GM19468 (cell line): ENCODE data around the gene INSR.
"Not testable (repeated sequence)": the region's sequence is repeated elsewhere in the genome, so short reads cannot be mapped to it uniquely, and the experiment has no call there.

Source experiments
- ATAC-seq: cut with Tn5 transposase; IDR thresholded peaks from one replicate; pipeline ENCODE4 v1.9.1; 2021; ENCODE audit warnings: mild to moderate bottlenecking, moderate library complexity, moderate number of reproducible peaks; ENCODE audit not compliant: unreplicated experiment; ENCODE audit errors: extremely low read depth

The INSR gene

GRCh38 chr19:7258840-7259395, 35.3 kb downstream of the INSR start:
- ATAC-seq = no peak

GRCh38 chr19:7258041-7258839, 36.0 kb downstream of the INSR start:
- ATAC-seq = no peak

GRCh38 chr19:7257148-7258040, 36.8 kb downstream of the INSR start:
- ATAC-seq = no peak

DNA sequence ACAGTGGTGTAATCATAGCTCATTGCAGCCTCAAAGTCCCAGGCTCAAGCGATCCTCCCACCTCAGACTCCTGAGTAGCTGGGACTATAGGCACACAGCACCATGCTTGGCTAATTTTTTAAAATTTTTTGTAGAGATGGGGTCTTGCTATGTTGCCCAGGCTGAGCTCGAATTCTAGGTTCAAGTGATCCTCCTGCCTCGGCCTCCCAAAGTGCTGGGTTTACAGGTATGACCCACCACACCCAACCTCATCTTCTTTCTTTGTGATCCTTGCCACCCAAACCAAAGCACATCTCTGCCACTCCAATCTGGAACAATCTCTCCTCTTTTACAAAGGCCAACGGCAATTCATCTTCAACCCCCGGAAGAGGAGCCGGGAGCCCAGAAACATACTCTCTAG, 38.6 kb downstream of the INSR start:
- no peak for ATAC-seq

GRCh38 chr19:7255119-7255518, 39.1 kb downstream of the INSR start:
- no peak for ATAC-seq

- ATAC-seq = no peak
Measured at GRCh38 chr19:7254590-7254989, 39.6 kb downstream of the INSR start.

- no peak for ATAC-seq
Measured at GRCh38 chr19:7252364-7252763, 41.9 kb downstream of the INSR start.

- ATAC-seq = no peak
Measured at GRCh38 chr19:7251494-7251893, 42.7 kb downstream of the INSR start.

GRCh38 chr19:7250951-7251350, 43.3 kb downstream of the INSR start:
- ATAC-seq = no peak

GRCh38 chr19:7250057-7250596, 44.1 kb downstream of the INSR start:
- no peak for ATAC-seq

DNA sequence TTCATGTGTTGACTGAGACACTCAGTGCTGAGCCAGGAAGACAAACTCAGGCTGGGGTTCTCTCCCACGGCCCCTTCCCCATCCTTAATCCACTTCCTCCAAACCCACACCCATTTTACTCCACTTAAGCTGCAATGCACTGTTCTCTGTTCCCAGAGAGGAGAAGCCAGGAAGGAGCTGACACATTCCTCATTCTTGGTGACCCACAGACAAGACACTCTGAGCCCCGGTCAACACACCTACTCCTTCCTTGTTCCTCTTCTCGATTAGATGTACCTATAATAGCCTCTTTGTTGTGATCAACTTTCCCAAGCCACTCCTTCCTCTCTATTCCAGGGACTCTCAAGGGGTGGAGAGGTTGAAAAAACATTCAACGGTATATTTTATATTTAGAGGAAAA, 47.1 kb downstream of the INSR start:
- ATAC-seq = no peak

DNA sequence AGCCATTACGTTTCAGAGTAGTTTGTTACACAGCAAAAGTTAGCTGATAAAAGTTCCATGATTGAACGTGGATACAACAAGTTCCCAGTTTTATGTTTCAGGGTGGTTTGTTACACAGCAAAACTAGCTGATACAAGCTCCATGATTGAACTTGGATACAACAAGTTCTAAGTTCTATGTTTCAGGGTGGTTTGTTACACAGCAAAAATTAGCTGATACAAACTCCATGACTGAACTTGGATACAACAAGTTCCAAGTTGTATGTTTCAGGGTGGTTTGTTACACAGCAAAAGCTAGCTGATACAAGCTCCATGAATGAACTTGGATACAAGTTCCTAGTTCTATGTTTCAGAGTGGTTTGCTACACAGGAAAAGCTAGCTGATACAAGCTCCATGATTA, 47.6 kb downstream of the INSR start:
- ATAC-seq = no peak

DNA sequence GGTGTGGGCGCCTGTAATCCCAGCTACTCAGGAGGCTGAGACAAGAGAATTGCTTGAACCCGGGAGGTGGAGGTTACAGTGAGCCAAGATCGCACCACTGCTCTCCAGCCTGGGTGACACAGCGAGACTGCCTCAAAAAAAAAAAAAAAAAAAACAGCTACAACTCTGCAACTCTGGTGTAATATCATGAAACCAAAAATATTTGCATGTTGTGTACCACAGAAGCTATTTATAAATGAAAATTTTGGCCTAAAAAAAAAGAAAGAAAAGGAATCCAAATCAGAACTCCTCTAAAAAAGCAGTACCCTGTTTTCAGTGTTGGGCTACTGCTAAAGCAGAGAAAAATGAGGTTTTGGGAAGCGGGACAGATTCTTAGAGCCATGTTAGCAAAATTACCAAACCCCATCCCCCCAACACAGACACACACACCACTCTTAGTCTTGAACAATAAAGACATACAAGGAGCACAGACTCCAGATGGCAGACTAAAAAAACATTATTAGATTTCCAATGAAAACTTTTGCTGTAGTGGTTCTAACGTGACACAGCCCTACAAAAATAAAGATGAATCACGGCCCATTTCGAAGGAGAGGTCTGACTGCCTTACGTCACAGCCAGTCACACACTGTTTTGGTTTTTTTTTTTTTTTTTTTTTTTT, 51.5 kb downstream of the INSR start:
- ATAC-seq = no peak

DNA sequence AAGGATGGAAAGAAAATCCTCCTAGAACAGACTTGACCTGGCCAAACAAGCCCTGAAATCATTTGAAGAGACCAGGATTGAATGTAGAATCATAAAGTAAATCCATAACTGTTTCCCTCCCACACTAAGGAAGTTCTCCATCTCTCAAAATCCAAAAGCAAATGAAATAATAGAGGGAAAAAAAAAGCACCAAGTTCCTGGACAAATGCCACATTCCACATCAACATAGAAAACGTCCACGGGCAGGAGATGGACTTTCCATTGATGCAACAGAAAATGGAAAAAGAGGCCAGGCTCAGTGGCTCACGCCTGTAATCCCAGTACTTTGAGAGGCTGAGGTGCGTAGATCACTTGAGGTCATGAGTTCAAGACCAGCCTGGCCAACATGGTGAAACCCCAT, 56.2 kb downstream of the INSR start:
- no peak for ATAC-seq

- ATAC-seq = no peak
Measured at GRCh38 chr19:7236153-7236552, 58.1 kb downstream of the INSR start.

- ATAC-seq = no peak
Measured at GRCh38 chr19:7230826-7231225, 63.4 kb downstream of the INSR start.

GRCh38 chr19:7229735-7230134, 64.5 kb downstream of the INSR start:
- ATAC-seq = no peak

GRCh38 chr19:7228935-7229541, 65.2 kb downstream of the INSR start:
- ATAC-seq = no peak

DNA sequence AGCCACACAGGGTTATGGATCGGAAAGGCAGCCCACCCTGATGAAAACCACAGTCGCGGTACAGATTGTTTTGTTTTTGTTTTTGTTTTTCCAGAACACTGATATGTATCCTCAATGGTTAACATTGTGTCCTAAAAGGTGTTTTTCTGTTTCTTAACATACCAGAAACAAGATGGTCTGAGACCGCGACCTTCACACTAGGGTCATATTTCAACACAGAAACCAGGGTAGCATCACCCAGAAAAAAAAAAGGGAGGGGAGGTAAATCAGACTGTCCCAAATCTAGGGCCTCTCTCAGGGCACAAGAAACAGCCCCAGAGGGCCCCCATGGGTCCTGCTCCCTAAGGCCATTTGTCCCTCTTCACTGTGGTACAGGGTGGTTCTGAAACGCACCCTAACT, 66.5 kb downstream of the INSR start:
- ATAC-seq = no peak

GRCh38 chr19:7227149-7227548, 67.1 kb downstream of the INSR start:
- not testable (repeated sequence) for ATAC-seq
